ENCODE data around the gene FAM222B. TPM values are rescaled to one million over a fixed set of nuclear protein-coding genes. Genes with fewer than 3 reads are reported as not detected.
"Not testable (repeated sequence)": the region's sequence is repeated elsewhere in the genome, so short reads cannot be mapped to it uniquely, and the experiment has no call there.

FAM222B gene
- total and polyA plus RNA-seq, 9 of the 15 experiments (the other 6 are each of a cell fraction or from before 2014, with no cell fraction given) = 4.0 to 34.6 (median 7.5) TPM

- Histone ChIP-seq H3K36me3 (ENCODE audit: control insufficient read depth, insufficient read depth, low read length) (peaks cover 38% of the 10 kb centered on the region), H2AFZ (ENCODE audit: low read depth, low read length) (no peak overlapping the region), H3K9ac (ENCODE audit: insufficient read depth in 1 of 2, low read depth in 2 of 2, low read length in 2 of 2) (no peak overlapping the region), H3K4me2 (ENCODE audit: insufficient read depth, low read length) (no peak overlapping the region), H3K9me3 (replicated peaks; ENCODE audit: control insufficient read depth, insufficient read depth, low read depth, low read length) (no peaks in the 10 kb centered on the region), H3K9me1 (ENCODE audit: control insufficient read depth, insufficient read depth, low read length) (no peaks in the 10 kb centered on the region), H3K27me3 (ENCODE audit: control insufficient read depth in 2 of 2, insufficient read depth in 2 of 2, low read length in 2 of 2) (no peaks in the 10 kb centered on the region), H3K27ac (ENCODE audit: extremely low read depth, low read depth, low read length) (no peak overlapping the region), H3K4me1 (replicated peaks in 1 of 2; ENCODE audit: control insufficient read depth in 2 of 2, insufficient read depth in 2 of 2, low read length in 2 of 2) (no peaks in the 10 kb centered on the region; a peak in 2 of 5 replicates), H3K4me3 (no peak overlapping the region), H3K79me2 (ENCODE audit: control insufficient read depth, insufficient read depth, low read length) (peaks cover 61% of the 10 kb centered on the region), H4K20me1 (replicated peaks; ENCODE audit: control insufficient read depth, insufficient read depth, low read length) (no peaks in the 10 kb centered on the region)
- in situ Hi-C loops (cut with MboI) (no loop called here), intact Hi-C loops (cut with micrococcal nuclease) (no loop called here)
- BruUV-seq (replicated peaks) = no TSS peak
- no peak for DNase-seq (ENCODE audit: extremely low read depth in 1 of 4, low spot score in 3 of 4)
- FAIRE-seq = no peak
- ATAC-seq = no peak
- WGBS (ENCODE audit: insufficient coverage, low coverage, missing lambda C conversion rate) = 60% methylated on average over 1 of the region's 3 CpGs
- TF ChIP-seq TAF7 (tag; IDR thresholded peaks at IDR 0.05) = 0 out of 2 replicates have a peak, but pooled peaks have one; percentile 26
- no peak for TF ChIP-seq ZNF253 (CRISPR knock-in tag; conservative IDR thresholded peaks at IDR 0.05)
- ChIA-PET CTCF (ENCODE audit: low intra/inter-chr PET ratio) (no interaction called here), POLR2A (interaction anchor here (0.7 kb wide), 1 partner anchor 14 kb away, joined by 4 read pairs; no protein-coding TSS in a partner anchor)
Observed at GRCh38 chr17:28783161-28783560, 59.4 kb downstream of the FAM222B start.

- CTCF ChIA-PET (ENCODE audit: low intra/inter-chr PET ratio); H3K9me3 ChIP-seq (replicated peaks; ENCODE audit: control insufficient read depth, insufficient read depth, low read depth, low read length); H3K9me1 ChIP-seq (ENCODE audit: control insufficient read depth, insufficient read depth, low read length); ATAC-seq; FAIRE-seq; H4K20me1 ChIP-seq (replicated peaks; ENCODE audit: control insufficient read depth, insufficient read depth, low read length); intact Hi-C loops (cut with micrococcal nuclease); H3K9ac ChIP-seq (ENCODE audit: insufficient read depth in 1 of 2, low read depth in 2 of 2, low read length in 2 of 2); H3K4me3 ChIP-seq; H2AFZ ChIP-seq (ENCODE audit: low read depth, low read length); BruUV-seq (replicated peaks); H3K4me1 ChIP-seq (replicated peaks in 1 of 2; ENCODE audit: control insufficient read depth in 2 of 2, insufficient read depth in 2 of 2, low read length in 2 of 2); DNase-seq (ENCODE audit: extremely low read depth in 1 of 4, low spot score in 3 of 4); H3K27ac ChIP-seq (ENCODE audit: extremely low read depth, low read depth, low read length); H3K27me3 ChIP-seq (ENCODE audit: control insufficient read depth in 2 of 2, insufficient read depth in 2 of 2, low read length in 2 of 2); in situ Hi-C loops (cut with MboI); H3K4me2 ChIP-seq (ENCODE audit: insufficient read depth, low read length): not testable (repeated sequence)
- peaks cover 73% of the 10 kb centered on the region for H3K79me2 ChIP-seq (ENCODE audit: control insufficient read depth, insufficient read depth, low read length)
- 94% methylated on average over 13 of the region's 13 CpGs for WGBS (ENCODE audit: insufficient coverage, low coverage, missing lambda C conversion rate)
- POLR2A ChIA-PET = interaction anchor here (0.7 to 0.9 kb wide), 2 partner anchors 12 to 131 kb away, joined by 3 to 4 read pairs; no protein-coding TSS in a partner anchor
- H3K36me3 ChIP-seq (ENCODE audit: control insufficient read depth, insufficient read depth, low read length) = peaks cover 33% of the 10 kb centered on the region
Observed at GRCh38 chr17:28779601-28780000, 63.0 kb downstream of the FAM222B start.

Data from K562 (cell line).